GM20000 (cell line): Measurements from ENCODE around the gene CADPS2.

ENCODE experiments used
- DNase-seq: peaks from one replicate; pipeline ENCODE4 v3.0.0; 2012; ENCODE audit warnings: low spot score
- CTCF ChIP-seq: IDR thresholded peaks from 2 replicates; pipeline ENCODE4 v1.5.1; 2012; ENCODE audit warnings: mild to moderate bottlenecking, control low read depth; ENCODE audit errors: extremely low read depth, missing control alignments

The CADPS2 gene

DNA sequence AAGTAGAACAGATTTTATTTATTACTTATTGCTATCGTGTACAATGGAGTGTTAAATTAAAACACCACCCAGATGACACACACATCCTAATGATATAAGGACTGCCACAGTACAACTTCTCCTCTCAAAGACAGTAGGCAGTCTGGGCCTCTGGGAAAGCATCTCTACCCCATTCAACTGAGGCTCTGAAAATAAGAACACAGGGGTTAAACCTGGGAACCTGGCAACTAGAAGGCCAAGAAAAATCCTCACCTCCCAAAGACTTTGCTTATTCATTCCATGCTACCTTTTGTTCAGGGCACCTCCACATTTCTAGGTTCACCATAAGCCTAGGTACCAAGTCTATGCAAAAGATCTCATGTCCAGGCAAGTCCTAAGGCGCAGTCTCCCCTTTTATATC lies 456.3 kb downstream of the CADPS2 start:
- no peak for TF ChIP-seq CTCF
- DNase-seq, result no peak

GRCh38 chr7:122425731-122426130 lies 460.5 kb downstream of the CADPS2 start:
- no peak for TF ChIP-seq CTCF
- DNase-seq, result no peak

GRCh38 chr7:122423591-122423990 lies 462.7 kb downstream of the CADPS2 start:
- DNase-seq, result no peak
- no peak for TF ChIP-seq CTCF

- DNase-seq, result no peak
- TF ChIP-seq CTCF, result no peak
These were observed 469.9 kb downstream of the CADPS2 start for GRCh38 chr7:122416336-122416735.

DNA sequence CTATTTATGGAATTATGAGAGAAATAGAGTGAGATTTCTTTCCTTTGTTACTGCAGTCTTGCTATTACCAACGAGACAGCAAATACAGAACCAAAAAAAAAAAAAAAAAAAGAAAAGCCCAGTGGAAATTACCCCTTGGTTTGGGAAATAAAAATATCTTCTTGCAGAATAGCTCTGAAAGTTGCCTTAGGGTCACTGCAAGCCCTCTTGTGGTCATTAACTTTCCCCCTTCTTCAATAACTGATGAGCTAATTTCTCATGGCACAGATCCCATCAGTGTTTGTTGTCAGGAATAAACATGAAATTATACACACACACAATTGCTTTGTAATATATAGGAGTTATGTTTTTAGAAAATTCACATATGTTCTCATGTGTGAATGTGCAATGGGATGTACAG lies 470.8 kb downstream of the CADPS2 start:
- no peak for TF ChIP-seq CTCF
- DNase-seq, result no peak

DNA sequence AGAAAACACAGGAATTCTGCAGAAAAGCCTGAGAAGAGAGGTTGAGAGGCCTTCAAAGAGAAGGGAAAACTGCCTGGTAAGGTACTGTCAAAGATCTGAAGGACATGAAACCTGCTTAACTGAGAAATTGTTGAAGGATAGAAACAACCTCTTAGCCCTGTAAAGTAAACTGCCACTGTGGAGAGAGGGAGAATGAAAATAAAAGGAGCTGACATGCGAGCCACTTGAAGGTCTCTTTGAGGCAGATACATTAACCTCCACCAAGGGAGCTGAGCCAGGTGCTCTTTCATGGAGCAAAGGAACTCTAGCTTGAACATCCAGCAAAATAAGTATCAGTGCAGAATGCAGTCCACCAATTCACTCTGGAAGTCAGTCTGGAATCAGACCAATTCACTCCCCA lies 472.9 kb downstream of the CADPS2 start:
- DNase-seq, result no peak
- TF ChIP-seq CTCF, result no peak

- DNase-seq, result no peak
- no peak for TF ChIP-seq CTCF
These were observed 473.4 kb downstream of the CADPS2 start for GRCh38 chr7:122412883-122413282.

DNA sequence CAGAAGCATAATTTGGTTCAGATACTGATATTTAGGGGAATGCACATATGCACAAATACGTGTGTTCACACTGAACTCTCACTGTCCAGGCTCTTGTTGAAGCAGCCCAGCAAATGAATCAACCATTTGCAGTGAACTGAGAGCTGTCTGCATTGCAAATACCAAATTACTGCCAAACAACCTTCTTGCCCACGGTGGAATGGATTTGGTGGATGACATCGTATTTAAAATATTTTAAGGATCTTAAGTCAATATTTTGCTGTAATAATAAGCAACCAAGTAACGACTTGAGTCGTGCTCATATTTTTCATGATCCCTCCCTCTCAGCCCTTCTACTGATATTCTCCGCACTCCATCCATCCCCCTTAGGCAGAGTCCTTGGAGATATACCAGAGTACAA lies 473.8 kb downstream of the CADPS2 start:
- no peak for TF ChIP-seq CTCF
- no peak for DNase-seq
